ENCODE results near the gene SYNPO2L.

- TF ChIP-seq EZH2 (IDR thresholded peaks at IDR 0.05; ENCODE audit: borderline replicate concordance) (no peak), CTCF (IDR thresholded peaks at IDR 0.05; ENCODE audit: poor library complexity) (no peak), EZH2phosphoT487 (IDR thresholded peaks at IDR 0.05; ENCODE audit: low read depth, severe bottlenecking, unreplicated experiment) (no peak)
Observed at GRCh38 chr10:73650537-73651331, 5.1 kb downstream of the SYNPO2L start.

All from hepatocyte (in vitro differentiated cells).